Coronary artery (tissue), 2 donors: ENCODE data around the gene RUBCN.

ENCODE experiments used
- DNase-seq: peaks from one replicate; pipeline ENCODE4 v3.0.0-alpha.2; 2017; ENCODE audit warnings: low spot score
- H3K27ac ChIP-seq, 2 donors: fragments of 200-600 bp; sonication (generic); one replicate each; pipeline ENCODE4 v1.5.1; 2016 to 2019
- H3K4me3 ChIP-seq: fragments of 200-600 bp; sonication (generic); 2 replicates; pipeline ENCODE4 v1.5.1; 2016; ENCODE audit warnings: mild to moderate bottlenecking, moderate library complexity
- CTCF ChIP-seq: fragments of 200-600 bp; sonication (generic); IDR thresholded peaks from one replicate; pipeline ENCODE4 v1.5.1; 2019; ENCODE audit warnings: antibody characterized with exemption

RUBCN gene

GRCh38 chr3:197748597-197749314 lies 12.1 kb upstream of the RUBCN start:
- Histone ChIP-seq H3K27ac (peak overlapping the region; percentile 92 to 99), H3K4me3 (peak overlapping the region; percentile 97)
- DNase-seq, result no peak
- no peak for TF ChIP-seq CTCF

- H3K27ac ChIP-seq, result no peak overlapping the region
- TF ChIP-seq CTCF, result no peak
- no peak overlapping the region for H3K4me3 ChIP-seq
- no peak for DNase-seq
These were observed 10.1 kb upstream of the RUBCN start for GRCh38 chr3:197746801-197747237.

- H3K27ac ChIP-seq, result no peak overlapping the region
- H3K4me3 ChIP-seq, result no peak overlapping the region
- TF ChIP-seq CTCF, result no peak
- no peak for DNase-seq
These were observed 9.5 kb upstream of the RUBCN start for GRCh38 chr3:197746209-197746608.

GRCh38 chr3:197742787-197743186 lies 6.1 kb upstream of the RUBCN start:
- no peak overlapping the region for H3K4me3 ChIP-seq
- no peak for DNase-seq
- no peak overlapping the region for H3K27ac ChIP-seq
- TF ChIP-seq CTCF, result no peak

- H3K4me3 ChIP-seq, result peak overlapping the region; percentile 98
- DNase-seq, result no peak
- H3K27ac ChIP-seq, result peak overlapping the region in 1 of 2 donors; percentile 89
- no peak for TF ChIP-seq CTCF
These were observed 1.2 kb upstream of the RUBCN start for GRCh38 chr3:197737749-197738462.

- DNase-seq, result no peak
- Histone ChIP-seq H3K4me3 (peak overlapping the region; percentile 98), H3K27ac (peak overlapping the region; percentile 55 to 89)
- no peak for TF ChIP-seq CTCF
These were observed 580 bp upstream of the RUBCN start for GRCh38 chr3:197737319-197737649.

- Histone ChIP-seq H3K27ac (peak overlapping the region; percentile 88 to 89), H3K4me3 (peak overlapping the region; percentile 98)
- TF ChIP-seq CTCF, result no peak
- DNase-seq, result no peak
These were observed 654 bp downstream of the RUBCN start for GRCh38 chr3:197736010-197736490.
